GM23248 (cell line): ENCODE data around the gene GLI1.

Experiments
- EZH2 ChIP-seq: fragments of 200-600 bp; sonication (generic); IDR thresholded peaks from 2 replicates; pipeline ENCODE4 v1.6.1; 2018; ENCODE audit warnings: antibody characterized with exemption, mild to moderate bottlenecking; ENCODE audit not compliant: insufficient read depth, poor library complexity, severe bottlenecking
- EZH2phosphoT487 ChIP-seq: fragments of 200-600 bp; sonication (generic); IDR thresholded peaks from 2 replicates; pipeline ENCODE4 v1.6.1; 2018; ENCODE audit warnings: antibody characterized with exemption, moderate library complexity, mild to moderate bottlenecking, low read depth; ENCODE audit not compliant: insufficient read depth

DNA sequence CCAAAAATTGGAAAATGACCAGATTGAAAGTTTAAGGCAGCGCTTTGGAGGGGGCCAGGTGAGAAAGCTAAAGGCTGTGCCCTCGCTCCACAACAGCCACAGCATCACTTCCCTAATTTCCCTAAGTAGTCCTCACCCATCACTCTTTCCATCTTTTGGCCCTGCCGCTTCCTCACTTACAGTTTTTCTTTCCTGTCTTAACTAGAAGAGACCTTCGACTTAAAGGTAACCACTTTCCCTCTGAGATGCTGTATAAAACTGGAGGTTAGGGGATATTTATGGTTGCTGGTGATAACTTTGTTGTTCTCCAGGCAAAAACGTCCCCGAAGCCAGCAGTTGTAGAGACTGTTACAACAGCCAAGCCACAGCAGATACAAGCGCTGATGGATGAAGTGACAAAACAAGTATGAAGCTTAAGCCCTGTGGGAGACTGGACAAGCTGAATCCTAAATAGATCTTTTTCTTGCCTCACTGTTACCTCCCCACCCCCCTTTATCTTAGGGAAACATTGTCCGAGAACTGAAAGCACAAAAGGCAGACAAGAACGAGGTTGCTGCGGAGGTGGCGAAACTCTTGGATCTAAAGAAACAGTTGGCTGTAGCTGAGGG is 56.5 kb downstream of the GLI1 start:
- TF ChIP-seq EZH2: no peak
- no peak for TF ChIP-seq EZH2phosphoT487
